Inferior parietal cortex (tissue), 1 donor: ENCODE measurements around the gene MRPL38.
"Not testable (repeated sequence)": the region's sequence is repeated elsewhere in the genome, so short reads cannot be mapped to it uniquely, and the experiment has no call there.

ENCODE experiments used
- DNase-seq: peaks from one replicate; pipeline ENCODE4 v3.0.0-alpha.2; 2016; ENCODE audit errors: extremely low spot score

MRPL38 gene

GRCh38 chr17:75876190-75876937 is 28.3 kb downstream of the MRPL38 start:
- DNase-seq: no peak

DNA sequence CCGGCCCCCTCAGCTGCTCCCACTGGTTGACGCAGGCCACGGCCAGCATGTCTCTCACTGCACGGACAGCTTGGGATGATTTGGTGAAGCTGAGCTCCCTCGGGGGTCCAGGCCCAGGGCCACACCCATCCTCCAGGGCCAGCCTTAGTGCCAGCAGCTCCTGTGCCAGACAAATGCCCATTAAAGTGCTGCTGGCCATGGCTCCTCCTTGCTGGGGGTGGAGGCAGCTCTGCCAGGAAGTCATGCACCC is 28.8 kb downstream of the MRPL38 start:
- no peak for DNase-seq

DNA sequence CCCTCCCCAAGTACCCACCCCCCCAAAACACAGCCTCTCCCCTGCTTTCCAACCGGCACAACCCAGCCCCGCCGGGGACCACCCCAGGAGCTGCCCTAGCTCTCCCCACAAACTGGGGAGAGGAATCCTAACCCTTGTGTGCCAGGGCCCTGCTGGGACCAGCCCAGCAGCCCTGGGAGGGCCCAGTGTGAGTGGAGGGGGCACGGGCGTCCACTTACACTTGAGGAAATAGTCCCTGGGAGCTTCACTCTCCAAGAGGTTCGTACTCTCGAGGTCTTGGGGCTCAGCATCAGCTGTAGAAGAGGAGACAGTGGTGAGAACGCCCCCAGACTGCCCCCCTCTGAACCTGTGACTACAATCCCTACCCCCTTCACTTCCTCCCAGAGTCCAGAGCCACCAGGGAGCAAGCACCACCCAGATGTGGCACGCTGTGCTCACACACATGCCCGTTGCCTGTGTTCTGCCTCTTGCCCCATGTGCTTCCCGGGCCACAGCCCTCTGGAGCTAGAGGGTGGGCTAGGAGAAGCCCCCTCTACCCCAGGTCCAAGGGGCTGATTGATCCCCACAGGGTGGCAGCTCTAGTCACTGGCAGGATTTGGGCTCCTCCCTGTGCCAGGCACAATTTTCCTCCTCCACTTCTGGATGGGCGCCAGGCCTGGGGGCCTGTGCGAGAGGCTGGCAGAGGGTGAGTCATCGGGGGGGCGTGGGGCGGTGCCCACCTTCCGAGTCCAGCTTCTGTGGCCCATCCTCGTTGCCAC is 29.3 kb downstream of the MRPL38 start:
- DNase-seq: no peak

GRCh38 chr17:75874323-75875181 is 30.1 kb downstream of the MRPL38 start:
- no peak for DNase-seq

- DNase-seq: no peak
Observed at GRCh38 chr17:75873587-75874322, 30.9 kb downstream of the MRPL38 start.

DNA sequence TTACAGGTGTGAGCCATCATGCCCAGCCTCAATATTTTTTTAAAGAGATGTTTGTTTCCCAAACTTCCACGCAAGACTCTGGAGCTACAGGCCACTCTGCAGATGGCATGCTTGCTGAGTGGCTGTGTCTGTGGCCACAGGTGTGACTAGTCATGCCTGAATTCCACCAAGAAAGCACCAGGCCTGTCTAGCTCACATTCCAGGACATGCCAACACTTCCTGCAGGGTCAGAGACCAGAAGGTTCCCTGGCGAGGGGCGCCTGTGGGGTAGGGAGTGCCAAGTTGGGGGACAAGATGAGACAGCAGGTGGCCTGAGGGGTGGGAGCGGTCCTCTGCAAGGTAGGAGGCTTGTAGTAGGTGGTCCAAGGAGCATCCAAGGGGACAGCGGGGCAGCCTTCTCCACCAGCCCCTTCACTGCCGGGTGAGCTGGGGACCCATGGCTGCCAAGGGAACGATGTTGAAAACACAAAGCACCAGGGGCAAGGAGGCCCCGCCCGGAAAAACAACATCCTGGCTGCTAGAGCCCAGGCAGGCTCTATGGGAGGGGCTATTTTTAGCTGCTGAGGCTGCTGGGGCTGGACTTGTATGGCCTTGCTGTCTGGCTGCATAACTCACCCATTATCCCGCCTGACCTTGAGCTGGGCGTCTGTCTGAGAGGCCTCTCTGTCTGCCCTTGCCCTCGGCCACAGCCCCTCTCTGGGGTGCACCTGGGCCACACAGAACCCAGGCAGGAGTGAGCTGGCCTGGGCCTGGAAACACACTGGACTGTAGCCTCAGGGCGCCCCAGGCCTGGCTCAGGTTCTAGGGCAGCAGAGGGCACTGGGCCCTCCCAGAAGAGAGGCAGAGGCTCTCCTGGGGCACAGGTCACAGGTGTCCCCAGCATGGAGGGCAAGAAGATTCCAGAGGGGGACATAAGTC is 32.0 kb downstream of the MRPL38 start:
- DNase-seq: no peak

GRCh38 chr17:75870228-75870627 is 34.5 kb downstream of the MRPL38 start:
- DNase-seq: not testable (repeated sequence)

GRCh38 chr17:75869282-75870141 is 35.2 kb downstream of the MRPL38 start:
- peak; percentile 74 for DNase-seq

DNA sequence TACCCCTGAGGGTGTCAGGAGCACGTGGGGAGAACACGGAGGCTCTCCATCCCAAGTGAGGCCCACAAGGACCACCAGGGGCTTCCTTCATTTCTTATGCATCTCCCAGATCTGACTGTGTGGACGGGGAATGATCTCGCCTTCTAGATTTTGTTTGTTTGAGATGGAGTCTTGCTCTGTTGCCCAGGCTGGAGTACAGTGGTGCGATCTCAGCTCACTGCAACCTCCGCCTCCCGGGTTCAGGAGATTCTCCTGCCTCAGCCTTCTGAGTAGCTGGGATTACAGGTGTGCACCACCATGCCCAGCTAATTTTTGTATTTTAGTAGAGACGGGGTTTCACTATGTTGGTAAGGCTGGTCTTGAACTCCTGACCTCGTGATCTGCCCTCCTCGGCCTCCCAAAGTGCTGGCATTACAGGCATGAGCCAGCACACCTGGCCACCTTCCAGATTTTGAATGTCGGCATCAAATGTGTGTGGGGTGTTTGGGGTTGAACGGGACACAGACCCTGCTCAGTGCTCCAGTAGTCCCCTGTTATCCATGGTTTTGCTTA is 35.9 kb downstream of the MRPL38 start:
- DNase-seq: not testable (repeated sequence)

DNA sequence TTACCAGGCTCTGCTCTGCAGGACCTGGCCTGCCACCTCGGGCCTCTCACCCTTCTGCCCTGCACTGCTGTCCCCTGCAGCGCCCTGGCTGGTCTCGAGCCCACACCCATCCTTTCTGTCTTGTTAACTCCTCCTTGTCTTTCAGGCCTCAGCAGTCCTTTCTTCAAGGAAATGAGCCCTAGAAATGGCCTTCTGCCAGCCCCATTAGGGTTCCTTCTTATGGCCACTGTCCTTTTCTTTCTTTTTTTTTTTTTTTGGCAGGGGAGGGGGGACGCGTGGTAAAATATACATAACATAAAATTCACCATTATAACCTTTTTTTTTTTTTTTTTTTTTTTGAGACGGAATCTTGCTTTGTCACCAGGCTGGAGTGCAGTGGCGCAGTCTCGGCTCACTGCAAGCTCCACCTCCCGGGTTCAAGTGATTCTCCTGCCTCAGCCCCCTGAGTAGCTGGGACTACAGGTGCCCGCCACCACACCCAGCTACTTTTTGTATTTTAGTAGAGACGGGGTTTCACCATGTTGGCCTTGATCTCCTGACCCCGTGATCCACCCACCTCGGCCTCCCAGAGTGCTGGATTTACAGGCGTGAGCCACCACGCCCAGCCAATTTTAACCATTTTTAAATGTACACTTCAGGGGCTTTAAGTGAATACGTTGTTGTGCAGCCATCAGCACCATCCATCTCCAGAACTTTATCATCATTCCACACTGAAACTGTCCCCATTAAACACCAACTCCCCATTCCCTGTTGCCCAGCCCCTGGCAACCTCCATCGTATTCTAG is 39.1 kb downstream of the MRPL38 start:
- DNase-seq: not testable (repeated sequence)

GRCh38 chr17:75864887-75865286 is 39.8 kb downstream of the MRPL38 start:
- not testable (repeated sequence) for DNase-seq

DNA sequence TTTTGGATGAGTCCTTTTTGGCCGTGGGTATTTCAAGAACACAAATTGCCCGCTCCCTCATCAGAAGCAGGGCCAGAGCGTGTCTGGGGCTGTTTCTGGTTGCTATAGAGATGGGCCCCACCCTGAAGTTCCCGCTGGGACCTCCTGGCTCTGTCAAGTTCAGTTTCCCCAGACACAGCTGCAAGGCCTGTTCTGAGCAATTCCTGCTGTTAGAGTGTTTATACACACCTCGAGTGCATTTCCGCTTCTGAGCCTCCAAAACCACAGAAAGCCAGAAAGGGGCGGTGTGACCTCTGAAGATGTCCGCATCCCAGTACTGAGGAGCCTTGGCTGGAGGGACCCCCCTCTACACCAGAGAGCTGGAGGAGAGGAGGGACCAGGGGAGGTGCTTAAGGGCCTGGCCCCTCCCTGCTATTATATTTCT is 40.2 kb downstream of the MRPL38 start:
- no peak for DNase-seq

DNA sequence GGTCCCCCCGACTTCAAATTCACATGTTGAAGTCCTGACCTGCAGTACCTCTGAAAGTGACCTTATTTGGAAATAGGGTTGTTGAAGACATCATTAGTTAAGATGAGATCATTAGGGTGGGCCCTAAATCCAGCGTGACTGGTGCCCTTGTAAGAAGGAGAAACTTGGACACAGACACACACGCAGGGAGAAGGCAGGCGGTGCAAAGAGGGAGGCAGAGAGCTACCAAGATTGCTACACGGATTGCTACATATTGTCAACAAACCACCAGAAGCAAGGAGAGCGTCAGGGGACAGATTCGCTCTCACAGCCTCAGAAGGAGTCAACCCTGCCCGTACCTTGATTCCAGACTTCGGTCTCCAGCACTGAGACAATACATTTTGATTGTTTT is 42.8 kb downstream of the MRPL38 start:
- no peak for DNase-seq

DNA sequence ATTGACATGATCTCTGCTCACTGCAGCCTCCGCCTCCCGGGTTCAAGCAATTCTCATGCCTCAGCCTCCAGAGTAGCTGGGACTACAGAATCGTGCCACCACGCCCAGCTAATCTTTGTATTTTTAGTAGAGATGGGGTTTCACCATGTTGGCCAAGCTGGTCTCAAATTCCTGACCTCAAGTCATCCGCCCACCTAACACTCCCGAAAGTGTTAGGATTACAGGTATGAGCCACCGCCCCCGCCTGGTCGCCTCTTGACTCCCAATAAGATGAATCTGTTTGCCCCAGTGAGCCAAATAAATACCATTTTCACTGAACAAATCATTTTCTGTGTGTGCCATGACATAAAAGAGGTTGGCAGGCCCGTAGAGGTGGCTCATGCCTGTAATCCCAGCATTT is 45.3 kb downstream of the MRPL38 start:
- not testable (repeated sequence) for DNase-seq

- DNase-seq: no peak
Observed at GRCh38 chr17:75856062-75856756, 48.5 kb downstream of the MRPL38 start.

GRCh38 chr17:75855310-75856061 is 49.2 kb downstream of the MRPL38 start, which contains the start of gene WBP2:
WBP2 (minus strand) TSS chr17:75855335; CDS start chr17:75855297, 38 bp downstream.
- peak; percentile 100 for DNase-seq

DNA sequence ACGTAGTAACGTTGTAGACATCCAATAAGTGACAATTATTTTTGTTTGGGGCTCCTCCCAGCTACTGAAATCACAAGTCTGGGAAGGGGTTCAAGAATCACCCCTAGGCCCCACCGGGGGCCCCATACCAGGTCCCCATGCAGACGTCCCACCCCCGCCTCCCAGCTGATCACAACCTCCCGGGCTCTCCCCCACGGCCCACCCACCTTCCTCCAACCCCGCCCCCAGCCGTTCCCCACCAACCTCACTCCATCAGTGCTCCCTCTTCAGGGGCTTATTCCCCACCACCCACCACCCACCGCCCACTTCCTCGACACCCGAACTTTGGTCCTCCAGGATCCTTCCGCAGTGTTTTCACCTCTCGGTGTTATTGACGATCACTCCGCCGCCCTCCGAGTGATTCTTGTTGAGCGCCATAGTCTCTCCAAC is 49.8 kb downstream of the MRPL38 start:
- no peak for DNase-seq
